Tibial nerve (tissue), 4 donors: ENCODE data around the gene DYNC1H1.

Source experiments
- EP300 ChIP-seq, 2 donors: sonication (generic); formaldehyde crosslinking; IDR thresholded peaks; one replicate each; pipeline ENCODE4 v1.6.1; 2017; ENCODE audit warnings: antibody characterized with exemption in 2 of 2, mild to moderate bottlenecking in 1 of 2
- POLR2A ChIP-seq, 2 donors: fragments of 450-650 bp; IDR thresholded peaks; one replicate each; pipeline ENCODE4 v1.6.1; 2017; ENCODE audit warnings: antibody characterized with exemption in 2 of 2, mild to moderate bottlenecking in 2 of 2, moderate library complexity in 2 of 2
- TF ChIP-seq, protein P1 (sequence below), 5 experiments: fragments of 200-600 bp in 3 of 5; fragments of 450-650 bp in 2 of 5; sonication (generic) in 3 of 5; IDR thresholded peaks; one replicate each; pipeline ENCODE4 v1.5.1; 2016 to 2019; ENCODE audit warnings: antibody characterized with exemption in 5 of 5, mild to moderate bottlenecking in 3 of 5, moderate library complexity in 2 of 5

DNA sequence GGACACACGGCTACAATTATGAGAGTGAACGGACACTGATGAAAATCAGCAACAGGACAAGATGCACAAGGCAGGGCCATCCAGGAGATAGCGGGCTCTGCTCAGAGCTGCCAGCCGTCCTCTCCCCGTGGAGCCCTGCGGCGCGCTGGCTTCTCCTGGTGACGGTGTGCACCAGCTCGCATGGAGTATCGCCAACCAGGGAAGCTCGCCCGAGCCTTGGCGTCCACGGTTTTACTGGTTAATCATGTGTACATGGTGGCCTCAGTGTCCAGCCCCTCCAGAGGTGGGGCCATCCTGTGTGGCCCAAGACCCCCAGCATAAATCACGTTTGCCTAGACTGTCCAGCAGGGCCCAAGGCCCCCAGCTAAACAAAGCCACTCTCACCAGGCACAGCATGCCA lies 31.2 kb upstream of the DYNC1H1 start:
- TF ChIP-seq, protein P1, sequence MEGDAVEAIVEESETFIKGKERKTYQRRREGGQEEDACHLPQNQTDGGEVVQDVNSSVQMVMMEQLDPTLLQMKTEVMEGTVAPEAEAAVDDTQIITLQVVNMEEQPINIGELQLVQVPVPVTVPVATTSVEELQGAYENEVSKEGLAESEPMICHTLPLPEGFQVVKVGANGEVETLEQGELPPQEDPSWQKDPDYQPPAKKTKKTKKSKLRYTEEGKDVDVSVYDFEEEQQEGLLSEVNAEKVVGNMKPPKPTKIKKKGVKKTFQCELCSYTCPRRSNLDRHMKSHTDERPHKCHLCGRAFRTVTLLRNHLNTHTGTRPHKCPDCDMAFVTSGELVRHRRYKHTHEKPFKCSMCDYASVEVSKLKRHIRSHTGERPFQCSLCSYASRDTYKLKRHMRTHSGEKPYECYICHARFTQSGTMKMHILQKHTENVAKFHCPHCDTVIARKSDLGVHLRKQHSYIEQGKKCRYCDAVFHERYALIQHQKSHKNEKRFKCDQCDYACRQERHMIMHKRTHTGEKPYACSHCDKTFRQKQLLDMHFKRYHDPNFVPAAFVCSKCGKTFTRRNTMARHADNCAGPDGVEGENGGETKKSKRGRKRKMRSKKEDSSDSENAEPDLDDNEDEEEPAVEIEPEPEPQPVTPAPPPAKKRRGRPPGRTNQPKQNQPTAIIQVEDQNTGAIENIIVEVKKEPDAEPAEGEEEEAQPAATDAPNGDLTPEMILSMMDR (IDR thresholded peaks at IDR 0.05) = no peak
- no peak for TF ChIP-seq POLR2A (IDR thresholded peaks at IDR 0.05)
- no peak for TF ChIP-seq EP300 (IDR thresholded peaks at IDR 0.05)
